Gastroesophageal sphincter (tissue), 3 donors: ENCODE data around the gene GPR61.

Experiments
- CTCF ChIP-seq, 4 experiments: fragments of 200-600 bp in 2 of 4; fragments of 450-650 bp in 2 of 4; sonication (generic) in 1 of 4; IDR thresholded peaks; one replicate each; pipeline ENCODE4 v1.5.1; 2017 to 2019; ENCODE audit warnings: antibody characterized with exemption in 4 of 4, mild to moderate bottlenecking in 2 of 4, moderate library complexity in 2 of 4
- POLR2A ChIP-seq, 2 donors: fragments of 450-650 bp; IDR thresholded peaks; one replicate each; pipeline ENCODE4 v1.6.1; 2017; ENCODE audit warnings: antibody characterized with exemption in 2 of 2, mild to moderate bottlenecking in 2 of 2, moderate library complexity in 1 of 2
- POLR2AphosphoS5 ChIP-seq: sonication (generic); formaldehyde crosslinking; IDR thresholded peaks from one replicate; pipeline ENCODE4 v1.6.1; 2017; ENCODE audit warnings: antibody characterized with exemption

- TF ChIP-seq CTCF (IDR thresholded peaks at IDR 0.05) (no peak), POLR2AphosphoS5 (no peak), POLR2A (IDR thresholded peaks at IDR 0.05) (no peak)
Observed at GRCh38 chr1:109529881-109530456, 9.7 kb upstream of the GPR61 start.
